Measurements from ENCODE around the gene KIF1B. TPM values are rescaled to one million over a fixed set of nuclear protein-coding genes. Genes with fewer than 3 reads are reported as not detected.
"Not testable (repeated sequence)": the region's sequence is repeated elsewhere in the genome, so short reads cannot be mapped to it uniquely, and the experiment has no call there.

KIF1B gene
- total RNA-seq, 1 donor from 2014 or later, result 42.1 TPM

- no peak for DNase-seq (ENCODE audit: extremely low read depth, low read depth, low spot score)
Measured at GRCh38 chr1:10229903-10230302, 19.5 kb downstream of the KIF1B start.

GRCh38 chr1:10232163-10232562, 21.8 kb downstream of the KIF1B start:
- no peak for DNase-seq (ENCODE audit: extremely low read depth, low read depth, low spot score)

- no peak for DNase-seq (ENCODE audit: extremely low read depth, low read depth, low spot score)
Measured at GRCh38 chr1:10236405-10237156, 26.2 kb downstream of the KIF1B start.

- DNase-seq (ENCODE audit: extremely low read depth, low read depth, low spot score), result no peak
Measured at GRCh38 chr1:10237157-10237539, 26.8 kb downstream of the KIF1B start.

- DNase-seq (ENCODE audit: extremely low read depth, low read depth, low spot score), result no peak
Measured at GRCh38 chr1:10242135-10242534, 31.8 kb downstream of the KIF1B start.

GRCh38 chr1:10242811-10243210, 32.4 kb downstream of the KIF1B start:
- no peak for DNase-seq (ENCODE audit: extremely low read depth, low read depth, low spot score)

GRCh38 chr1:10245674-10246073, 35.3 kb downstream of the KIF1B start:
- no peak for DNase-seq (ENCODE audit: extremely low read depth, low read depth, low spot score)

GRCh38 chr1:10249808-10250457, 39.6 kb downstream of the KIF1B start:
- no peak for DNase-seq (ENCODE audit: extremely low read depth, low read depth, low spot score)

GRCh38 chr1:10250663-10251062, 40.3 kb downstream of the KIF1B start:
- DNase-seq (ENCODE audit: extremely low read depth, low read depth, low spot score), result no peak

- not testable (repeated sequence) for DNase-seq (ENCODE audit: extremely low read depth, low read depth, low spot score)
Measured at GRCh38 chr1:10251325-10252108, 41.1 kb downstream of the KIF1B start.

GRCh38 chr1:10252508-10252907, 42.1 kb downstream of the KIF1B start:
- DNase-seq (ENCODE audit: extremely low read depth, low read depth, low spot score), result no peak

GRCh38 chr1:10253149-10253548, 42.8 kb downstream of the KIF1B start:
- no peak for DNase-seq (ENCODE audit: extremely low read depth, low read depth, low spot score)

- DNase-seq (ENCODE audit: extremely low read depth, low read depth, low spot score), result peak; percentile 16
Measured at GRCh38 chr1:10253755-10254154, 43.4 kb downstream of the KIF1B start.

GRCh38 chr1:10257851-10258250, 47.5 kb downstream of the KIF1B start:
- no peak for DNase-seq (ENCODE audit: extremely low read depth, low read depth, low spot score)

GRCh38 chr1:10259547-10259946, 49.2 kb downstream of the KIF1B start:
- not testable (repeated sequence) for DNase-seq (ENCODE audit: extremely low read depth, low read depth, low spot score)

- no peak for DNase-seq (ENCODE audit: extremely low read depth, low read depth, low spot score)
Measured at GRCh38 chr1:10263450-10264082, 53.2 kb downstream of the KIF1B start.

GRCh38 chr1:10265027-10265426, 54.7 kb downstream of the KIF1B start:
- DNase-seq (ENCODE audit: extremely low read depth, low read depth, low spot score), result no peak

- DNase-seq (ENCODE audit: extremely low read depth, low read depth, low spot score), result no peak
Measured at GRCh38 chr1:10265900-10266299, 55.5 kb downstream of the KIF1B start.

GRCh38 chr1:10267319-10267718, 56.9 kb downstream of the KIF1B start:
- no peak for DNase-seq (ENCODE audit: extremely low read depth, low read depth, low spot score)

GRCh38 chr1:10267921-10268320, 57.6 kb downstream of the KIF1B start:
- no peak for DNase-seq (ENCODE audit: extremely low read depth, low read depth, low spot score)

- no peak for DNase-seq (ENCODE audit: extremely low read depth, low read depth, low spot score)
Measured at GRCh38 chr1:10271090-10271489, 60.7 kb downstream of the KIF1B start.
